ENCODE results near the gene SBNO2. TPM values are rescaled to one million over a fixed set of nuclear protein-coding genes. Genes with fewer than 3 reads are reported as not detected.

The SBNO2 gene
- total and polyA plus RNA-seq, 2 experiments from 2014 or later, result 6.9 to 35.4 TPM

GRCh38 chr19:1183543-1184172 is 9.6 kb upstream of the SBNO2 start:
- DNase-seq (ENCODE audit: low spot score), result no peak
- no peaks in the 10 kb centered on the region for H3K79me2 ChIP-seq (replicated peaks; ENCODE audit: insufficient read depth)

More at GRCh38 chr19:1183543-1184172, 9.6 kb upstream of the SBNO2 start:
- Histone ChIP-seq H3K4me3 (no peak overlapping the region), H3K4me2 (no peak overlapping the region), H3K27ac (ENCODE audit: low read depth) (no peak overlapping the region), H3K4me1 (ENCODE audit: insufficient read depth) (peaks cover 4% of the 10 kb centered on the region; the same call in 1 of the 2 replicates), H2AFZ (peak overlapping the region; percentile 43; the same call in 1 of the 2 replicates), H3F3A (replicated peaks; ENCODE audit: low read depth) (peaks cover 18% of the 10 kb centered on the region), H3K9me2 (ENCODE audit: insufficient read depth) (0 out of 2 replicates have a peak, but pooled peaks cover 3% of the 10 kb centered on the region), H3K36me3 (ENCODE audit: insufficient read depth) (no peaks in the 10 kb centered on the region), H3K27me3 (ENCODE audit: insufficient read depth) (no peaks in the 10 kb centered on the region), H4K20me1 (replicated peaks; ENCODE audit: insufficient read depth) (no peaks in the 10 kb centered on the region)
- no peaks in the 10 kb centered on the region; the same call in 2 of the 3 replicates for H3K9me3 Mint-ChIP-seq
- no peak for ATAC-seq
- peaks cover 15% of the 10 kb centered on the region for H3K27me3 Mint-ChIP-seq (ENCODE audit: insufficient read depth, low read depth, poor library complexity)
- TF ChIP-seq ZNF114 (CRISPR knock-in tag; IDR thresholded peaks at IDR 0.05) (no peak), STAT1 (IDR thresholded peaks at IDR 0.05; ENCODE audit: unreplicated experiment) (no peak), NANOG (IDR thresholded peaks at IDR 0.05; ENCODE audit: borderline replicate concordance) (no peak), ZNF331 (CRISPR knock-in tag; IDR thresholded peaks at IDR 0.05; ENCODE audit: low read depth) (no peak), CTCF (conservative IDR thresholded peaks at IDR 0.05; ENCODE audit: low read depth in 2 of 2) (no peak), ZNF462 (CRISPR knock-in tag; IDR thresholded peaks at IDR 0.05) (no peak), ETS1 (IDR thresholded peaks at IDR 0.05) (no peak), EZH2phosphoT487 (IDR thresholded peaks at IDR 0.05; ENCODE audit: unreplicated experiment) (no peak), JUNB (IDR thresholded peaks at IDR 0.05; ENCODE audit: unreplicated experiment) (no peak), CREB1 (CRISPR knock-in tag; IDR thresholded peaks at IDR 0.05; ENCODE audit: low read depth) (no peak), POLR2AphosphoS5 (IDR thresholded peaks at IDR 0.05; ENCODE audit: low read depth) (no peak), REST (IDR thresholded peaks at IDR 0.05; ENCODE audit: unreplicated experiment) (no peak), EZH2 (IDR thresholded peaks at IDR 0.05; ENCODE audit: low read depth, unreplicated experiment) (no peak)
- H3K27ac Mint-ChIP-seq, result no peak overlapping the region
- no peaks in the 10 kb centered on the region for H3K36me3 Mint-ChIP-seq (ENCODE audit: low read depth)
- no peak overlapping the region for H3K4me3 Mint-ChIP-seq
- H3K4me1 Mint-ChIP-seq, result peaks cover 15% of the 10 kb centered on the region

All from GM23338 (cell line).